Right renal pelvis (tissue), 4 donors: ENCODE measurements around the gene NCKAP5L. TPM values are rescaled to one million over a fixed set of nuclear protein-coding genes. Genes with fewer than 3 reads are reported as not detected.
"Not testable (repeated sequence)": the region's sequence is repeated elsewhere in the genome, so short reads cannot be mapped to it uniquely, and the experiment has no call there.

ENCODE experiments used
- DNase-seq, 4 donors: peaks; one replicate each; pipeline ENCODE4 v3.0.0-alpha.2; 2013; ENCODE audit warnings: low read depth in 4 of 4, low spot score in 3 of 4, missing footprints in 1 of 4
- polyA plus RNA-seq, 4 donors: library from polyadenylated mRNA; unstranded; fragments of 120-200 nt; gene quantifications; one replicate each; pipeline ENCODE4 v1.2.1, GENCODE V29; 2013; ENCODE audit not compliant: insufficient read length in 4 of 4

The NCKAP5L gene
- 10 to 100 TPM; 17.0 to 21.8 (median 17.4) TPM for polyA plus RNA-seq

GRCh38 chr12:49828133-49829091 lies at the start of gene NCKAP5L:
Gene NCKAP5L (minus strand): TSS chr12:49828413. CDS start chr12:49804044, 24,369 bp downstream.
- peak; percentile 92 to 95 (median 94) for DNase-seq

GRCh38 chr12:49877066-49877465 lies 48.9 kb upstream of the NCKAP5L start:
- no peak for DNase-seq

- no peak for DNase-seq
Observed at GRCh38 chr12:49876070-49876469, 47.9 kb upstream of the NCKAP5L start.

GRCh38 chr12:49875115-49875720 lies 47.0 kb upstream of the NCKAP5L start:
- DNase-seq: no peak

- DNase-seq: no peak
Observed at GRCh38 chr12:49874142-49874897, 46.1 kb upstream of the NCKAP5L start.

- DNase-seq: no peak
Observed at GRCh38 chr12:49873361-49873934, 45.2 kb upstream of the NCKAP5L start.

GRCh38 chr12:49872781-49873181 lies 44.6 kb upstream of the NCKAP5L start:
- DNase-seq: no peak

- DNase-seq: no peak
Observed at GRCh38 chr12:49872381-49872780, 44.2 kb upstream of the NCKAP5L start.

GRCh38 chr12:49871811-49872251 lies 43.6 kb upstream of the NCKAP5L start:
- DNase-seq: not testable (repeated sequence)

GRCh38 chr12:49871263-49871561 lies 43.0 kb upstream of the NCKAP5L start:
- DNase-seq: no peak

- no peak for DNase-seq
Observed at GRCh38 chr12:49870501-49871262, 42.5 kb upstream of the NCKAP5L start.

GRCh38 chr12:49869816-49870500 lies 41.7 kb upstream of the NCKAP5L start:
- DNase-seq: no peak

- peak; percentile 65 to 83 (median 80) for DNase-seq
Observed at GRCh38 chr12:49868952-49869815, 41.0 kb upstream of the NCKAP5L start.

GRCh38 chr12:49868449-49868848 lies 40.2 kb upstream of the NCKAP5L start:
- DNase-seq: no peak

GRCh38 chr12:49867570-49868341 lies 39.5 kb upstream of the NCKAP5L start:
- no peak for DNase-seq

- peak in 1 of 4 donors; percentile 63 for DNase-seq
Observed at GRCh38 chr12:49866859-49867569, 38.8 kb upstream of the NCKAP5L start.

- DNase-seq: no peak
Observed at GRCh38 chr12:49865782-49866135, 37.5 kb upstream of the NCKAP5L start.
